ENCODE data around the gene POMC. TPM values are rescaled to one million over a fixed set of nuclear protein-coding genes. Genes with fewer than 3 reads are reported as not detected.

POMC gene
- total RNA-seq, 1 donor: 2.2 TPM

- peak overlapping the region; percentile 80 for H2AFZ ChIP-seq (ENCODE audit: low read length)
Observed at GRCh38 chr2:25198209-25198525, 29.8 kb upstream of the POMC start.

DNA sequence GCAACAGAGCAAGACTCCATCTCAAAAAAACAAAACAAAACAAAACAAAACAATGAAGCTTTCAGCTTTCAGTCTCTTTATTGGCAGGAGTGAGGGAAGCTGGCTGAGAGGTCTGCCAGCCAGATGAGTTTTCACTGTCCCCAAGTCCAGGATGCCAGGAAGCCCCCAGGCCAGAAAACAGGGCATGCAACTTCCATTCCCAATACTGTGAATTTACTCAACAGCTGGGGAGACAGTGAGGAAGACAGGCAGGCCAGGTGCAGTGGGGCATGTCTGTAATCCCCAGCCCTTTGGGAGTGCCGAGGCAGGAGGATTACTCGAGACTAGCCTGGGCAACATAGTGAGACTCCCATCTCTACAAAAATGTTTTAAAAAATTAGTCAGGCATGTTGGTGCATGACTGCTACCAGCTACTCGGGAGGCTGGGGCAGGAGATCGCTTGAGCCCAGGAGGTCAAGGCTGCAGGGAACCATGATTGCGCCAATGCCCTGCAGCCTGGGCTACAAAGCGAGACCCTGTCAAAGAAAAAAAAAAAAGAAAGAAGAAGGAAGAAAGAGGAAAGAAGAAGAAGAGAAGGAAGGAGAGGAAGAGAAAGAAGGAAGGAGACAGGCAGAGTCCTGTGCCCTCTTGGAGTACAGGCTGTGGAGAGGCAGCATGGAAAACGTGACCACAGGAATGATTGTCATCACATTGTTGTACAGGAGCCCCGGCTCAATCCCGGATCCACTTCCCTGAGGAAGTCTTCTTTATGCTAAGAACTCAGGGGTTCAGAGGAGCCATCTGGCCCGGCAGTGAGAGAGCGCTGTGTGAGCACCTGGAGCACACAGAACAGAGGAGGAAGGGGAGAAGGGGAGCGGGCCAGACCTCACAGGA lies 29.2 kb upstream of the POMC start:
- no peaks in the 10 kb centered on the region for H3K79me2 ChIP-seq (ENCODE audit: insufficient read depth, low read length)
- peak overlapping the region; percentile 66 for H3K4me2 ChIP-seq (ENCODE audit: insufficient read depth, low read length)
- H3K9me3 ChIP-seq (ENCODE audit: low read depth, low read length): no peaks in the 10 kb centered on the region
- H4K20me1 ChIP-seq (ENCODE audit: insufficient read depth, low read length): no peaks in the 10 kb centered on the region
- H3K4me3 ChIP-seq (ENCODE audit: insufficient read depth, low read length): no peak overlapping the region
- H2AFZ ChIP-seq (ENCODE audit: low read length): peak overlapping the region; percentile 80
- peaks cover 4% of the 10 kb centered on the region for H3K27me3 ChIP-seq (ENCODE audit: insufficient read depth, low read length)
- no peak for TF ChIP-seq CTCF (IDR thresholded peaks at IDR 0.05; ENCODE audit: extremely low read depth, low read depth, low read length)
- H3K27ac ChIP-seq (ENCODE audit: low read depth, low read length): no peak overlapping the region
- peaks cover 5% of the 10 kb centered on the region for H3K4me1 ChIP-seq (ENCODE audit: insufficient read depth, low read length)
- no peaks in the 10 kb centered on the region for H3K36me3 ChIP-seq (ENCODE audit: insufficient read depth, low read length)
- peak; percentile 89 for DNase-seq (ENCODE audit: insufficient read length, low spot score, missing footprints)

More at GRCh38 chr2:25198209-25198525, 29.8 kb upstream of the POMC start:
- no peak overlapping the region for H3K27ac ChIP-seq (ENCODE audit: low read depth, low read length)
- H3K4me1 ChIP-seq (ENCODE audit: insufficient read depth, low read length): peaks cover 5% of the 10 kb centered on the region
- H3K4me2 ChIP-seq (ENCODE audit: insufficient read depth, low read length): peak overlapping the region; percentile 66
- H3K36me3 ChIP-seq (ENCODE audit: insufficient read depth, low read length): no peaks in the 10 kb centered on the region
- peaks cover 4% of the 10 kb centered on the region for H3K27me3 ChIP-seq (ENCODE audit: insufficient read depth, low read length)
- TF ChIP-seq CTCF (IDR thresholded peaks at IDR 0.05; ENCODE audit: extremely low read depth, low read depth, low read length): no peak
- no peaks in the 10 kb centered on the region for H3K9me3 ChIP-seq (ENCODE audit: low read depth, low read length)
- no peaks in the 10 kb centered on the region for H4K20me1 ChIP-seq (ENCODE audit: insufficient read depth, low read length)
- DNase-seq (ENCODE audit: insufficient read length, low spot score, missing footprints): no peak
- H3K79me2 ChIP-seq (ENCODE audit: insufficient read depth, low read length): no peaks in the 10 kb centered on the region
- no peak overlapping the region for H3K4me3 ChIP-seq (ENCODE audit: insufficient read depth, low read length)

GRCh38 chr2:25194576-25195122 lies 26.3 kb upstream of the POMC start:
- H3K4me2 ChIP-seq (ENCODE audit: insufficient read depth, low read length): no peak overlapping the region
- no peak overlapping the region for H3K4me3 ChIP-seq (ENCODE audit: insufficient read depth, low read length)
- H4K20me1 ChIP-seq (ENCODE audit: insufficient read depth, low read length): no peaks in the 10 kb centered on the region
- H3K4me1 ChIP-seq (ENCODE audit: insufficient read depth, low read length): peaks cover 5% of the 10 kb centered on the region
- H3K9me3 ChIP-seq (ENCODE audit: low read depth, low read length): no peaks in the 10 kb centered on the region
- H3K27ac ChIP-seq (ENCODE audit: low read depth, low read length): no peak overlapping the region
- TF ChIP-seq CTCF (IDR thresholded peaks at IDR 0.05; ENCODE audit: extremely low read depth, low read depth, low read length): no peak
- peaks cover 4% of the 10 kb centered on the region for H3K27me3 ChIP-seq (ENCODE audit: insufficient read depth, low read length)
- H3K36me3 ChIP-seq (ENCODE audit: insufficient read depth, low read length): no peaks in the 10 kb centered on the region
- H2AFZ ChIP-seq (ENCODE audit: low read length): no peak overlapping the region
- H3K79me2 ChIP-seq (ENCODE audit: insufficient read depth, low read length): no peaks in the 10 kb centered on the region
- peak; percentile 31 for DNase-seq (ENCODE audit: insufficient read length, low spot score, missing footprints)

GRCh38 chr2:25190536-25190935 lies 22.2 kb upstream of the POMC start:
- Histone ChIP-seq H3K4me1 (ENCODE audit: insufficient read depth, low read length) (no peaks in the 10 kb centered on the region), H3K36me3 (ENCODE audit: insufficient read depth, low read length) (no peaks in the 10 kb centered on the region), H3K79me2 (ENCODE audit: insufficient read depth, low read length) (no peaks in the 10 kb centered on the region), H3K27ac (ENCODE audit: low read depth, low read length) (no peak overlapping the region), H4K20me1 (ENCODE audit: insufficient read depth, low read length) (no peaks in the 10 kb centered on the region), H2AFZ (ENCODE audit: low read length) (no peak overlapping the region), H3K4me2 (ENCODE audit: insufficient read depth, low read length) (no peak overlapping the region), H3K4me3 (ENCODE audit: insufficient read depth, low read length) (no peak overlapping the region), H3K9me3 (ENCODE audit: low read depth, low read length) (no peaks in the 10 kb centered on the region), H3K27me3 (ENCODE audit: insufficient read depth, low read length) (peaks cover 5% of the 10 kb centered on the region)
- no peak for DNase-seq (ENCODE audit: insufficient read length, low spot score, missing footprints)
- TF ChIP-seq CTCF (IDR thresholded peaks at IDR 0.05; ENCODE audit: extremely low read depth, low read depth, low read length): no peak
